Fibroblast of skin of left biceps (primary cell): ENCODE data around the gene NEUROG1.

Source experiments
- DNase-seq, 2 experiments: peaks; one replicate each; pipeline ENCODE4 v3.0.0-alpha.2; 2013; ENCODE audit warnings: low read depth in 2 of 2

The NEUROG1 gene

DNA sequence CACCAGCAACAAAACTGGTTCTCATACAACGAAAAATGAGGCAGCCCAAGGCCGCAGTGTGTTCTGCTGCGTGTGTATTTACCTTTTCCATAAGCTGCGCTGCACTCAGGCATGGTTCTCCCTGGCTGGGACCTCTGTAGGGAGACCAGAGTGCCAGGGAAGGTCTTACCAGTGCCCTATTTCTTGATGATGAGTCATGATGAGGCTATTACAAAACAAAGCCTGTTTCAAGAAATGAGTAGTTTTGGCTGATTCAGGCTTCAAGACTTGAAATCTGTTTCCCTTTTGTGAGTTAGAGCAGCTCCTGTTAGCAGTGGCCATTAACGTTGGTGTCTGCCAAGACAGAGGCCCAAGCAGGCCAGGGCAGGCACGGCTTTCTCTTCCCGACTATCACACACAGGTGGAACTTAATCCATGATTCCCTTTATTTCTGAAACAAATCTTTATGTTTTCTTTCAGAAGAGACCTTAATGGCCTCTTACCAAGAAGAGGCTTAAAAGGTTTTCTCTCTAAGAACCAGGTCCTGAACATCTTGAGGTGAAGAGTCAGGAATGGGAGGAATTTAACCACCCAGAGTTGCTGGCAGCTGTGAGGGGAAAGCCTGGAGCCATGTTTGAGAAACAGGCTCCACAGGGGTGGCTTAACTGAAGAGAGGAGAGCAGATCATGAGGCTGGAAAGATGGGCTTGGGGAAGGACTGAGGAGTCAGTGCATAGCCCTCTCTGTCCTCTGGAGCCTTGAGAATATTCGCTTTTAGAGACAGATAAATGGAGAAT, 42.2 kb downstream of the NEUROG1 start:
- peak; percentile 29 to 40 for DNase-seq

- DNase-seq = no peak
Measured at GRCh38 chr5:135492319-135492626, 43.5 kb downstream of the NEUROG1 start.

GRCh38 chr5:135491552-135492318, 44.0 kb downstream of the NEUROG1 start:
- DNase-seq = no peak

- no peak for DNase-seq
Measured at GRCh38 chr5:135491038-135491551, 44.7 kb downstream of the NEUROG1 start.

GRCh38 chr5:135490245-135491037, 45.3 kb downstream of the NEUROG1 start:
- DNase-seq = no peak

- DNase-seq = no peak
Measured at GRCh38 chr5:135489466-135490244, 46.1 kb downstream of the NEUROG1 start.

DNA sequence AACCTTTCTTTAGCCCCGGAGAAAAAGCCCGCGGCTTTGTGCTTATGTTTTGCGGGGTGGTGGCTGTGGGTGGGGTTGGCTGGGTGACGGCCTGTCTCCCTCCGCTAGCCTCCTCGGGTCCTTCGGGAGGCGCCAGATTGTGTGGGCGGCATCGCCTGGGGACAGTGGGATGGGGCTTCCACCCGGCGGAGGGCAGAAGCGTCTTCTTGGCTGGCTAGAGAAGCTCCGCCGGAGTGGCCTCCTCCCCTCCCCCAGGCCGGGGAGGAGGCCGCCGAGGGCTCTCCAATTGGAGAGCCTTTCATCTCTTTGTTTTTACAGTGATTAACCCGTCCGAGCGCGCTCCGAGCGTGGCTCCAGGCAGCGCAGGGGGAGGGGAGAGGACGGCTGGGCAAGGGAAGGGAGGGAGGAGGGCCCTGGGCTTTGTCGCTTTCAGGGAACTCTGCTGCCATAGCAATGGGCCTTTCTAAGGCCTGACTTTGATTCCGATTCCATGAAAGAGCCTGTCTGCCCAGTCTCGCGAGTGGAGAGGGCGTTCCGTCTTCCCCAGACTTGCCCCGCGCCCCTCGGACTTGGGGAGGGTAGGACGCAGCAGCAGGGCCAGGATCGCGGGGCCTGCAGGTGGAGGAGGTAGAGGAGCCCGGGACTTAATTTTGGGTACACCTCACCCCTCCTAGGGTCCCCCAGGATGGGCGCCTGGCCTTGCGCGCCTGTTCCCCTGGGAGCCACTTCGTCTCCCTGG, 46.9 kb downstream of the NEUROG1 start:
- DNase-seq = peak in 1 of 2 experiments; percentile 9

- no peak for DNase-seq
Measured at GRCh38 chr5:135487839-135488514, 47.8 kb downstream of the NEUROG1 start.

DNA sequence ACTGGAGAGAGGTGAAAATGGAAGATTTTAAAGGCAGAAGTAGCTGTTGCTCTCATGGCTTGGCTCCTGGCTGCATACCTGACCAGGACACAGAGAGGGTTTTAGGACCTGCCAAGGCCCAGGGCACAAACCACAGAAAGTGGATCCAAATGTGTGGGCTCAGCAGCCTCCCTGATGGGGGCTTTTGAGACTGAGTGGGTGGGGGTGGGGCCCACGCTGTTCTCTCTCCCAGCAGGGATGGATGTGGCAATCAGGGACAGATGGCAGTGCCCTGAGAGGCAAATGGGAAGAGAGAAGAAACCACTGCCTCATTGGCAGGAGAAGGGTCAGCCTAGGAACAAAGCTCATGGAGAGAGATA, 48.7 kb downstream of the NEUROG1 start:
- DNase-seq = no peak

- DNase-seq = no peak
Measured at GRCh38 chr5:135486131-135487036, 49.4 kb downstream of the NEUROG1 start.

- no peak for DNase-seq
Measured at GRCh38 chr5:135484674-135485086, 51.1 kb downstream of the NEUROG1 start.
